Smooth muscle cell (in vitro differentiated cells): Measurements from ENCODE around the gene PNPLA4. TPM values are rescaled to one million over a fixed set of nuclear protein-coding genes. Genes with fewer than 3 reads are reported as not detected.

Experiments
- DNase-seq: peaks from one replicate; lab custom pipeline; 2025; ENCODE audit not compliant: unreplicated experiment; lab: John Stamatoyannopoulos, UW
- H2AFZ ChIP-seq: fragments of 200-600 bp; sonication (generic); 2 replicates; pipeline ENCODE4 v1.6.0; 2016; ENCODE audit warnings: antibody characterized with exemption, low read depth, mild to moderate bottlenecking
- H3F3A ChIP-seq: fragments of 200-600 bp; sonication (generic); 2 replicates; pipeline ENCODE4 v1.6.0; 2017; ENCODE audit warnings: antibody characterized with exemption, low read depth
- H3K27ac ChIP-seq: fragments of 200-600 bp; sonication (generic); 2 replicates; pipeline ENCODE4 v1.5.1; 2016; ENCODE audit warnings: low read depth, mild to moderate bottlenecking
- H3K27me3 ChIP-seq: fragments of 200-600 bp; sonication (generic); 2 replicates; pipeline ENCODE4 v1.6.1; 2016; ENCODE audit warnings: low read depth, mild to moderate bottlenecking
- H3K36me3 ChIP-seq: fragments of 200-600 bp; sonication (generic); 2 replicates; pipeline ENCODE4 v1.5.1; 2016; ENCODE audit warnings: low read depth
- H3K4me1 ChIP-seq: fragments of 200-600 bp; sonication (generic); 2 replicates; pipeline ENCODE4 v1.5.1; 2016; ENCODE audit warnings: low read depth
- H3K4me2 ChIP-seq: fragments of 200-600 bp; sonication (generic); 2 replicates; pipeline ENCODE4 v1.6.0; 2016; ENCODE audit warnings: mild to moderate bottlenecking
- H3K4me3 ChIP-seq: fragments of 200-600 bp; sonication (generic); 2 replicates; pipeline ENCODE4 v1.5.1; 2016; ENCODE audit warnings: mild to moderate bottlenecking
- H3K79me2 ChIP-seq: fragments of 200-600 bp; sonication (generic); 2 replicates; pipeline ENCODE4 v1.6.0; 2016; ENCODE audit warnings: low read depth, mild to moderate bottlenecking
- H3K9ac ChIP-seq: fragments of 200-600 bp; sonication (generic); 2 replicates; pipeline ENCODE4 v1.6.0; 2016; ENCODE audit warnings: low read depth
- H3K9me3 ChIP-seq: fragments of 200-600 bp; sonication (generic); replicated peaks from 2 replicates; pipeline ENCODE4 v1.5.1; 2016; ENCODE audit warnings: low read depth
- H4K20me1 ChIP-seq: fragments of 200-600 bp; sonication (generic); 2 replicates; pipeline ENCODE4 v1.6.0; 2016; ENCODE audit warnings: low read depth
- CTCF ChIP-seq: fragments of 200-600 bp; sonication (generic); IDR thresholded peaks from 2 replicates; pipeline ENCODE4 v1.5.1; 2017; ENCODE audit warnings: borderline replicate concordance, mild to moderate bottlenecking, antibody characterized with exemption; ENCODE audit not compliant: insufficient read depth, poor library complexity, severe bottlenecking
- WGBS: methylation state at CpG from one replicate; pipeline ENCODE4 v1.1.7; 2016; ENCODE audit warnings: low lambda C conversion rate; 5-methylcytosine and 5-hydroxymethylcytosine counted together
- polyA plus RNA-seq: library from polyadenylated mRNA; unstranded; fragments of >200 nt; fragmentation: Nextera tagmentation; extraction: Ambion mirVana; gene quantifications from 2 replicates; pipeline ENCODE4 v1.2.1, GENCODE V29; 2016
- total RNA-seq: library from RNA; depleted of rRNA; stranded (reverse); fragments of >200 nt; gene quantifications from 2 replicates; pipeline ENCODE4 v1.2.3, GENCODE V29; 2014

PNPLA4 gene
- total and polyA plus RNA-seq, 2 experiments from 2014 or later: 20.1 to 24.1 TPM

GRCh38 chrX:7948483-7948882 is 21.3 kb upstream of the PNPLA4 start:
- Histone ChIP-seq H3F3A (no peaks in the 10 kb centered on the region), H3K4me3 (no peak overlapping the region), H3K9ac (no peak overlapping the region), H3K36me3 (no peaks in the 10 kb centered on the region), H2AFZ (no peak overlapping the region), H3K27me3 (no peaks in the 10 kb centered on the region), H3K9me3 (no peaks in the 10 kb centered on the region), H3K79me2 (no peaks in the 10 kb centered on the region), H3K27ac (no peak overlapping the region), H3K4me2 (no peak overlapping the region), H4K20me1 (no peaks in the 10 kb centered on the region), H3K4me1 (no peaks in the 10 kb centered on the region)
- TF ChIP-seq CTCF: no peak
- no peak for DNase-seq
- 56% methylated on average over 3 of the region's 3 CpGs for WGBS

GRCh38 chrX:7946960-7947359 is 19.7 kb upstream of the PNPLA4 start:
- no peak for TF ChIP-seq CTCF
- no peak for DNase-seq
- 40% methylated on average over 2 of the region's 2 CpGs for WGBS
- H3K9me3 ChIP-seq: no peaks in the 10 kb centered on the region
- H3K4me3 ChIP-seq: no peak overlapping the region
- no peaks in the 10 kb centered on the region for H3F3A ChIP-seq
- H3K9ac ChIP-seq: no peak overlapping the region
- H4K20me1 ChIP-seq: no peaks in the 10 kb centered on the region
- no peaks in the 10 kb centered on the region for H3K79me2 ChIP-seq
- no peaks in the 10 kb centered on the region for H3K27me3 ChIP-seq
- H3K4me1 ChIP-seq: no peaks in the 10 kb centered on the region
- no peak overlapping the region for H2AFZ ChIP-seq
- no peak overlapping the region for H3K27ac ChIP-seq
- no peak overlapping the region for H3K4me2 ChIP-seq
- no peaks in the 10 kb centered on the region for H3K36me3 ChIP-seq

- Histone ChIP-seq H3K27ac (no peak overlapping the region), H3K27me3 (no peaks in the 10 kb centered on the region), H3K9me3 (no peaks in the 10 kb centered on the region), H3K9ac (no peak overlapping the region), H4K20me1 (no peaks in the 10 kb centered on the region), H3K79me2 (no peaks in the 10 kb centered on the region), H3K36me3 (no peaks in the 10 kb centered on the region), H2AFZ (no peak overlapping the region), H3K4me1 (no peaks in the 10 kb centered on the region), H3K4me3 (no peak overlapping the region), H3F3A (no peaks in the 10 kb centered on the region), H3K4me2 (no peak overlapping the region)
- DNase-seq: no peak
- no peak for TF ChIP-seq CTCF
- WGBS: 82% methylated on average over 6 of the region's 6 CpGs
Observed at GRCh38 chrX:7943600-7944245, 16.5 kb upstream of the PNPLA4 start.

GRCh38 chrX:7941390-7942042 is 14.3 kb upstream of the PNPLA4 start:
- no peak overlapping the region for H2AFZ ChIP-seq
- no peaks in the 10 kb centered on the region for H4K20me1 ChIP-seq
- no peaks in the 10 kb centered on the region for H3K79me2 ChIP-seq
- no peak overlapping the region for H3K4me2 ChIP-seq
- no peaks in the 10 kb centered on the region for H3K27me3 ChIP-seq
- no peaks in the 10 kb centered on the region for H3K9me3 ChIP-seq
- H3K27ac ChIP-seq: no peak overlapping the region
- H3K4me1 ChIP-seq: no peaks in the 10 kb centered on the region
- no peaks in the 10 kb centered on the region for H3K36me3 ChIP-seq
- H3K4me3 ChIP-seq: no peak overlapping the region
- 27% methylated on average over 3 of the region's 3 CpGs for WGBS
- no peaks in the 10 kb centered on the region for H3F3A ChIP-seq
- no peak for DNase-seq
- no peak for TF ChIP-seq CTCF
- no peak overlapping the region for H3K9ac ChIP-seq
